ENCODE measurements around the gene SLC15A4. TPM values are rescaled to one million over a fixed set of nuclear protein-coding genes. Genes with fewer than 3 reads are reported as not detected.

SLC15A4 gene
- total RNA-seq, 1 donor from 2014 or later = 23.0 TPM

GRCh38 chr12:128787827-128788226 is 35.9 kb downstream of the SLC15A4 start:
- H3K36me3 Mint-ChIP-seq (ENCODE audit: unreplicated experiment) = peaks cover 5% of the 10 kb centered on the region
- no peak overlapping the region for H3K27ac Mint-ChIP-seq (ENCODE audit: unreplicated experiment)
- DNase-seq = no peak

GRCh38 chr12:128786741-128787391 is 36.9 kb downstream of the SLC15A4 start:
- peaks cover 5% of the 10 kb centered on the region for H3K36me3 Mint-ChIP-seq (ENCODE audit: unreplicated experiment)
- DNase-seq = no peak
- peaks cover 13% of the 10 kb centered on the region for H3K27me3 Mint-ChIP-seq (ENCODE audit: unreplicated experiment)
- H3K4me1 Mint-ChIP-seq (ENCODE audit: low read depth, unreplicated experiment) = peaks cover 8% of the 10 kb centered on the region
- H3K4me3 Mint-ChIP-seq (ENCODE audit: unreplicated experiment) = no peak overlapping the region
- H3K9me3 Mint-ChIP-seq (ENCODE audit: unreplicated experiment) = peaks cover 16% of the 10 kb centered on the region
- no peak for TF ChIP-seq CTCF (IDR thresholded peaks at IDR 0.05; ENCODE audit: partially characterized antibody, unreplicated experiment)
- H3K27ac Mint-ChIP-seq (ENCODE audit: unreplicated experiment) = no peak overlapping the region

More at GRCh38 chr12:128787827-128788226, 35.9 kb downstream of the SLC15A4 start:
- H3K9me3 Mint-ChIP-seq (ENCODE audit: unreplicated experiment) = peaks cover 19% of the 10 kb centered on the region
- no peak for TF ChIP-seq CTCF (IDR thresholded peaks at IDR 0.05; ENCODE audit: partially characterized antibody, unreplicated experiment)
- peaks cover 13% of the 10 kb centered on the region for H3K27me3 Mint-ChIP-seq (ENCODE audit: unreplicated experiment)
- no peak overlapping the region for H3K4me3 Mint-ChIP-seq (ENCODE audit: unreplicated experiment)
- peaks cover 13% of the 10 kb centered on the region for H3K4me1 Mint-ChIP-seq (ENCODE audit: low read depth, unreplicated experiment)

- peaks cover 13% of the 10 kb centered on the region for H3K9me3 Mint-ChIP-seq (ENCODE audit: unreplicated experiment)
- H3K27ac Mint-ChIP-seq (ENCODE audit: unreplicated experiment) = no peak overlapping the region
- no peak overlapping the region for H3K4me3 Mint-ChIP-seq (ENCODE audit: unreplicated experiment)
- peaks cover 10% of the 10 kb centered on the region for H3K36me3 Mint-ChIP-seq (ENCODE audit: unreplicated experiment)
- no peak for TF ChIP-seq CTCF (IDR thresholded peaks at IDR 0.05; ENCODE audit: partially characterized antibody, unreplicated experiment)
- no peak for DNase-seq
- H3K27me3 Mint-ChIP-seq (ENCODE audit: unreplicated experiment) = peaks cover 9% of the 10 kb centered on the region
- H3K4me1 Mint-ChIP-seq (ENCODE audit: low read depth, unreplicated experiment) = peaks cover 2% of the 10 kb centered on the region
These were observed 39.6 kb downstream of the SLC15A4 start for GRCh38 chr12:128784030-128784760.

GRCh38 chr12:128783129-128783574 is 40.6 kb downstream of the SLC15A4 start:
- Mint-ChIP-seq H3K4me3 (ENCODE audit: unreplicated experiment) (no peak overlapping the region), H3K4me1 (ENCODE audit: low read depth, unreplicated experiment) (peaks cover 2% of the 10 kb centered on the region), H3K36me3 (ENCODE audit: unreplicated experiment) (peaks cover 10% of the 10 kb centered on the region), H3K9me3 (ENCODE audit: unreplicated experiment) (peaks cover 13% of the 10 kb centered on the region), H3K27me3 (ENCODE audit: unreplicated experiment) (peaks cover 8% of the 10 kb centered on the region), H3K27ac (ENCODE audit: unreplicated experiment) (no peak overlapping the region)
- TF ChIP-seq CTCF (IDR thresholded peaks at IDR 0.05; ENCODE audit: partially characterized antibody, unreplicated experiment) = no peak
- DNase-seq = no peak

- Mint-ChIP-seq H3K4me3 (ENCODE audit: unreplicated experiment) (no peak overlapping the region), H3K36me3 (ENCODE audit: unreplicated experiment) (peaks cover 10% of the 10 kb centered on the region), H3K9me3 (ENCODE audit: unreplicated experiment) (peaks cover 17% of the 10 kb centered on the region), H3K27me3 (ENCODE audit: unreplicated experiment) (peaks cover 5% of the 10 kb centered on the region), H3K4me1 (ENCODE audit: low read depth, unreplicated experiment) (no peaks in the 10 kb centered on the region), H3K27ac (ENCODE audit: unreplicated experiment) (no peak overlapping the region)
- DNase-seq = no peak
- TF ChIP-seq CTCF (IDR thresholded peaks at IDR 0.05; ENCODE audit: partially characterized antibody, unreplicated experiment) = no peak
These were observed 43.9 kb downstream of the SLC15A4 start for GRCh38 chr12:128779901-128780300.

Data from glutamatergic neuron (in vitro differentiated cells).